K562 (cell line): ENCODE results near the gene DISP1. TPM values are rescaled to one million over a fixed set of nuclear protein-coding genes. Genes with fewer than 3 reads are reported as not detected.

ENCODE experiments used
- ATAC-seq: fragments of 200-7000 bp; cut with Tn5 transposase; 3 replicates; pipeline ENCODE4 v1.9.1; 2020; ENCODE audit warnings: moderate library complexity
- BruUV-seq: library from RNA; stranded (reverse); fragments of 400-500 nt; replicated peaks from 2 replicates; lab custom pipeline; 2021; lab: Mats Ljungman, UMichigan
- CTCF ChIA-PET: fragments of 300-600 bp; formaldehyde crosslinking; extraction: SDS; loops from one replicate; lab custom pipeline; 2021; ENCODE audit warnings: low intra/inter-chr PET ratio; lab: Yijun Ruan, JAX
- POLR2A ChIA-PET: fragments of 300-600, 350-650 bp; sonication (Branson Sonifier 250); formaldehyde crosslinking; extraction: SDS; loops from one replicate; lab custom pipeline; 2021; ENCODE audit warnings: antibody characterized with exemption, inconsistent platforms; lab: Yijun Ruan, JAX
- DNase-seq, 4 experiments: peaks; one replicate each; pipeline versions ENCODE4 v3.0.0 to v3.0.0-alpha.2; 2011 to 2018; ENCODE audit warnings: low spot score in 3 of 4, mixed read lengths in 3 of 4; ENCODE audit errors: extremely low read depth in 1 of 4
- FAIRE-seq: peaks from 2 replicates; lab custom pipeline; 2011; peaks lifted over from hg19 to GRCh38; lab: Jason Lieb, UNC
- H2AFZ ChIP-seq: 2 replicates; pipeline ENCODE4 v1.6.0; 2011; ENCODE audit warnings: low read depth, low read length, control low read depth, inconsistent platforms
- H3K27ac ChIP-seq: fragments of 200-600 bp; 3 replicates; pipeline ENCODE4 v1.8.0; 2011; ENCODE audit warnings: low read depth, mild to moderate bottlenecking, control low read depth, inconsistent platforms, low read length, moderate library complexity, mixed read lengths; ENCODE audit errors: extremely low read depth
- H3K27me3 ChIP-seq, 2 experiments: fragments of 300-600 bp in 1 of 2; 2 replicates in 1 of 2; 3 replicates in 1 of 2; pipeline versions ENCODE4 v1.6.0 to v1.8.0; 2011; ENCODE audit warnings: inconsistent platforms in 2 of 2, low read length in 2 of 2, mild to moderate bottlenecking in 1 of 2, mixed read lengths in 1 of 2, moderate library complexity in 1 of 2; ENCODE audit not compliant: control insufficient read depth in 2 of 2, insufficient read depth in 2 of 2
- H3K36me3 ChIP-seq: fragments of 300-600 bp; 3 replicates; pipeline ENCODE4 v1.8.0; 2011; ENCODE audit warnings: mild to moderate bottlenecking, low read length, inconsistent platforms; ENCODE audit not compliant: control insufficient read depth, insufficient read depth
- H3K4me1 ChIP-seq, 2 experiments: fragments of 200-600 bp in 1 of 2; replicated peaks in 1 of 2; 2 replicates in 1 of 2; 3 replicates in 1 of 2; pipeline versions ENCODE4 v1.5.1 to v1.8.0; 2011; ENCODE audit warnings: inconsistent platforms in 2 of 2, low read length in 2 of 2, mild to moderate bottlenecking in 1 of 2, mixed read lengths in 1 of 2, moderate library complexity in 1 of 2; ENCODE audit not compliant: control insufficient read depth in 2 of 2, insufficient read depth in 2 of 2
- H3K4me2 ChIP-seq: 2 replicates; pipeline ENCODE4 v1.6.1; 2011; ENCODE audit warnings: low read length, control low read depth, inconsistent platforms, mixed read lengths; ENCODE audit not compliant: insufficient read depth
- H3K4me3 ChIP-seq: fragments of 200-600 bp; sonication (generic), shearing (Covaris generic); 2 replicates; pipeline ENCODE4 v1.5.1; 2016; ENCODE audit warnings: control low read depth, inconsistent platforms
- H3K79me2 ChIP-seq: fragments of 200-600 bp; 3 replicates; pipeline ENCODE4 v1.8.0; 2011; ENCODE audit warnings: low read length, inconsistent platforms; ENCODE audit not compliant: control insufficient read depth, insufficient read depth
- H3K9ac ChIP-seq, 2 experiments: 2 replicates each; pipeline versions ENCODE4 v1.6.0 to v1.6.1; 2011; ENCODE audit warnings: low read depth in 2 of 2, low read length in 2 of 2, control low read depth in 1 of 2, inconsistent platforms in 1 of 2, mild to moderate bottlenecking in 1 of 2, mixed read lengths in 1 of 2; ENCODE audit not compliant: insufficient read depth in 1 of 2
- H3K9me1 ChIP-seq: one replicate; pipeline ENCODE4 v1.6.0; 2011; ENCODE audit warnings: inconsistent platforms, mild to moderate bottlenecking, low read length, moderate library complexity; ENCODE audit not compliant: control insufficient read depth, insufficient read depth
- H3K9me3 ChIP-seq: replicated peaks from 2 replicates; pipeline ENCODE4 v1.5.1; 2011; ENCODE audit warnings: low read depth, low read length, inconsistent platforms; ENCODE audit not compliant: control insufficient read depth, insufficient read depth
- H4K20me1 ChIP-seq: replicated peaks from 2 replicates; pipeline ENCODE4 v1.6.1; 2011; ENCODE audit warnings: low read length, inconsistent platforms, mixed read lengths; ENCODE audit not compliant: control insufficient read depth, insufficient read depth
- HDAC8 ChIP-seq: fragments of 450-650 bp; IDR thresholded peaks from 2 replicates; pipeline ENCODE4 v1.6.1; 2016; ENCODE audit warnings: mild to moderate bottlenecking, missing genetic modification characterization, moderate library complexity, missing compliant biosample characterization
- PTRF ChIP-seq: fragments of 450-650 bp; IDR thresholded peaks from 2 replicates; pipeline ENCODE4 v1.6.1; 2016; ENCODE audit warnings: mild to moderate bottlenecking, missing genetic modification characterization, missing compliant biosample characterization
- PYGO2 ChIP-seq: fragments of 450-650 bp; IDR thresholded peaks from 2 replicates; pipeline ENCODE4 v1.6.1; 2016; ENCODE audit warnings: mild to moderate bottlenecking, missing genetic modification characterization, moderate library complexity, missing compliant biosample characterization
- in situ Hi-C: fragments of 300-500 bp; cut with MboI; formaldehyde crosslinking; loops from 4 replicates; pipeline ENCODE4 v1.15.0; 2018; ENCODE audit warnings: inconsistent platforms, mixed read lengths
- intact Hi-C: fragments of 100-400 bp; cut with micrococcal nuclease; formaldehyde crosslinking; loops from 2 replicates; pipeline ENCODE4 v1.14.2; 2022
- polyA plus RNA-seq, 8 experiments: library from polyadenylated mRNA; depleted of rRNA in 4 of 8; stranded (reverse) in 5 of 8; unstranded in 3 of 8; fragments of >200 nt; fragmentation: Nextera tagmentation in 2 of 8; fragmentation: Illumina TruSeq in 1 of 8; extraction: Ambion mirVana in 2 of 8; extraction: Trizol in 1 of 8; gene quantifications; 2 replicates each; pipeline versions ENCODE4 v1.2.1 to v1.2.3, GENCODE V29; 2011 to 2014; ENCODE audit warnings: inconsistent platforms in 1 of 8, missing spikeins in 1 of 8
- total RNA-seq, 7 experiments: library from RNA; depleted of rRNA in 6 of 7; stranded (reverse); fragments of >200 nt in 6 of 7; fragmentation: Illumina TruSeq in 2 of 7; extraction: Trizol in 2 of 7; gene quantifications; 2 replicates each; pipeline versions ENCODE4 v1.2.1 to v1.2.3, GENCODE V29; 2011 to 2021; ENCODE audit warnings: low replicate concordance in 1 of 7
- TF ChIP-seq, protein P1 (sequence below): fragments of 150-350 bp; IDR thresholded peaks from 2 replicates; pipeline ENCODE4 v1.6.1; 2014; ENCODE audit warnings: low read depth, mild to moderate bottlenecking, low read length, borderline replicate concordance

The DISP1 gene
- total and polyA plus RNA-seq, 9 of the 15 experiments (the other 6 are each of a cell fraction or from before 2014, with no cell fraction given) = 0.02 to 0.35 (median 0.04) TPM; not detected in 2

DNA sequence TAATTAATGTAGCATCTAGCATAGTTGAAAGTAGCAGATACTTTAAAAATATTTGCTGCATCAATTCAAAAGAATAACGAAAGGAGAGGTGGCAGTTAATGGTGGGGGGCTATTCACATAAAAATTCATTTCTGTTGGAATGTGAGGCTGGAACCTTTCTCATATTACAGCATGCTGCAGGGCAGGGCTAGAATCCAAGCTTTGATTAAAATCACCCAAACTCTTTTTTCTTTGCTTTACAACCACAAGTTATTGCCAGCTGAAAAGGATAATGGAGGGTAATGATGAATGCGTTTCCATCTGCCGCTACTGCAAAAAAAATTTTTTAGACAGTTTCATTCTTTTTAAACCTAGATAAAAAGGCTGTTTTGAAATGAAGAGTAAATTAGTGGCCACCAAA is 9.8 kb downstream of the DISP1 start (continued):
- TF ChIP-seq HDAC8 (tag) (no peak), PYGO2 (tag) (no peak)

DNA sequence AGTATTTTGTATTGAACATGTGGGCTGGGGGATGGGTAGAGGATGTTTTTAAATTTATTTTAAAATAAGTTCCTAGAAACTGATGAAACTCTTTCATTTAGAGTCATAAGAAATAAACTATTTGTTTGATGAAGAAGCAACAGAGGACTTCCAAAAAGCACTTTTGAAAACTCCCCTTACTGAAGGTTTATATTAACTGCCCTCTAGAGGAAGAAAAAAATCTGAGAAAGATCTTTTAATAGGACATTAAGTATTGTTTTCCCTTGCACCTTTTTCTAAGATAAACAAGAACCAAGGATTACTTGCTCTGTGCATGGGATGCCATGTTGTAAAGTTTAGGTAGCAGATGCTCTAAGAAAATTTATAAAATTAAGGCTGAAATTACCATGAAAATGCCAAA is 14.1 kb downstream of the DISP1 start:
- no peak overlapping the region for H3K27ac ChIP-seq
- no peak overlapping the region for H3K4me3 ChIP-seq
- ChIA-PET POLR2A (no interaction called here), CTCF (interaction anchor here (0.7 kb wide), 1 partner anchor 37 kb away, joined by 3 read pairs; no protein-coding TSS in a partner anchor)
- H3K4me1 ChIP-seq = no peaks in the 10 kb centered on the region
- H3K9ac ChIP-seq = no peak overlapping the region
- H3K79me2 ChIP-seq = no peaks in the 10 kb centered on the region
- no peaks in the 10 kb centered on the region for H3K9me3 ChIP-seq
- H2AFZ ChIP-seq = no peak overlapping the region
- BruUV-seq = no TSS peak
- no peaks in the 10 kb centered on the region for H4K20me1 ChIP-seq
- no peak for DNase-seq
- no peaks in the 10 kb centered on the region for H3K9me1 ChIP-seq
- in situ Hi-C loops = no loop called here
- ATAC-seq = no peak
- no peak for TF ChIP-seq PTRF (tag)
- TF ChIP-seq, protein P1, sequence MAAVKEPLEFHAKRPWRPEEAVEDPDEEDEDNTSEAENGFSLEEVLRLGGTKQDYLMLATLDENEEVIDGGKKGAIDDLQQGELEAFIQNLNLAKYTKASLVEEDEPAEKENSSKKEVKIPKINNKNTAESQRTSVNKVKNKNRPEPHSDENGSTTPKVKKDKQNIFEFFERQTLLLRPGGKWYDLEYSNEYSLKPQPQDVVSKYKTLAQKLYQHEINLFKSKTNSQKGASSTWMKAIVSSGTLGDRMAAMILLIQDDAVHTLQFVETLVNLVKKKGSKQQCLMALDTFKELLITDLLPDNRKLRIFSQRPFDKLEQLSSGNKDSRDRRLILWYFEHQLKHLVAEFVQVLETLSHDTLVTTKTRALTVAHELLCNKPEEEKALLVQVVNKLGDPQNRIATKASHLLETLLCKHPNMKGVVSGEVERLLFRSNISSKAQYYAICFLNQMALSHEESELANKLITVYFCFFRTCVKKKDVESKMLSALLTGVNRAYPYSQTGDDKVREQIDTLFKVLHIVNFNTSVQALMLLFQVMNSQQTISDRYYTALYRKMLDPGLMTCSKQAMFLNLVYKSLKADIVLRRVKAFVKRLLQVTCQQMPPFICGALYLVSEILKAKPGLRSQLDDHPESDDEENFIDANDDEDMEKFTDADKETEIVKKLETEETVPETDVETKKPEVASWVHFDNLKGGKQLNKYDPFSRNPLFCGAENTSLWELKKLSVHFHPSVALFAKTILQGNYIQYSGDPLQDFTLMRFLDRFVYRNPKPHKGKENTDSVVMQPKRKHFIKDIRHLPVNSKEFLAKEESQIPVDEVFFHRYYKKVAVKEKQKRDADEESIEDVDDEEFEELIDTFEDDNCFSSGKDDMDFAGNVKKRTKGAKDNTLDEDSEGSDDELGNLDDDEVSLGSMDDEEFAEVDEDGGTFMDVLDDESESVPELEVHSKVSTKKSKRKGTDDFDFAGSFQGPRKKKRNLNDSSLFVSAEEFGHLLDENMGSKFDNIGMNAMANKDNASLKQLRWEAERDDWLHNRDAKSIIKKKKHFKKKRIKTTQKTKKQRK = no peak
- no peaks in the 10 kb centered on the region for H3K36me3 ChIP-seq
- FAIRE-seq = no peak
- H3K4me2 ChIP-seq = no peak overlapping the region
- intact Hi-C loops = no loop called here
- 0 out of 5 replicates have a peak, but pooled peaks cover 0 to 3% of the 10 kb centered on the region in 2 experiments for H3K27me3 ChIP-seq
